IMR-90 (cell line): ENCODE data around the gene FBXL14. TPM values are rescaled to one million over a fixed set of nuclear protein-coding genes. Genes with fewer than 3 reads are reported as not detected.
A peak's percentile ranks its signal among the peaks of the same experiment; 100 is the strongest.

Experiments used
- ATAC-seq: fragments of 200-7000 bp; cut with Tn5 transposase; 2 replicates; pipeline ENCODE4 v1.9.1; 2020; ENCODE audit warnings: low read depth, mild to moderate bottlenecking, moderate library complexity
- BruUV-seq: library from RNA; stranded (reverse); fragments of 400-500 nt; replicated peaks from 2 replicates; lab custom pipeline; 2021; lab: Mats Ljungman, UMichigan
- CTCF ChIA-PET: fragments of 300-600 bp; formaldehyde crosslinking; extraction: SDS; loops from one replicate; lab custom pipeline; 2021; ENCODE audit warnings: antibody characterized with exemption; lab: Yijun Ruan, JAX
- POLR2A ChIA-PET: fragments of 300-600 bp; sonication (Branson Sonifier 250); formaldehyde crosslinking; loops from one replicate; lab custom pipeline; 2022; ENCODE audit warnings: antibody characterized with exemption; ENCODE audit not compliant: unreplicated experiment; lab: Charles Lee
- DNase-seq: peaks from one replicate; pipeline ENCODE4 v3.0.0; 2013
- H2AFZ ChIP-seq: replicated peaks from 2 replicates; pipeline ENCODE3; 2013; ENCODE audit warnings: low read length, mild to moderate bottlenecking; ENCODE audit not compliant: poor library complexity
- H2AK5ac ChIP-seq: 2 replicates; pipeline ENCODE4 v1.6.1; 2013; ENCODE audit warnings: low read depth, low read length, inconsistent platforms
- H2AK9ac ChIP-seq: replicated peaks from 2 replicates; pipeline ENCODE3; 2013; ENCODE audit warnings: mild to moderate bottlenecking, low read depth, low read length, moderate library complexity; ENCODE audit not compliant: poor library complexity
- H2BK120ac ChIP-seq: 2 replicates; pipeline ENCODE4 v1.6.1; 2013; ENCODE audit warnings: low read depth, low read length, inconsistent platforms
- H2BK15ac ChIP-seq: 3 replicates; pipeline ENCODE4 v1.6.1; 2013; ENCODE audit warnings: low read depth, low read length, inconsistent platforms
- H2BK20ac ChIP-seq: 2 replicates; pipeline ENCODE4 v1.6.1; 2013; ENCODE audit warnings: low read depth, mild to moderate bottlenecking, inconsistent platforms, low read length, moderate library complexity
- H2BK5ac ChIP-seq: 2 replicates; pipeline ENCODE4 v1.6.1; 2013; ENCODE audit warnings: mild to moderate bottlenecking, low read depth, low read length, inconsistent platforms; ENCODE audit not compliant: poor library complexity, severe bottlenecking
- H3K14ac ChIP-seq: replicated peaks from 2 replicates; pipeline ENCODE4 v1.6.1; 2013; ENCODE audit warnings: low read depth, low read length, inconsistent platforms
- H3K18ac ChIP-seq: 2 replicates; pipeline ENCODE4 v1.6.1; 2013; ENCODE audit warnings: low read depth, low read length, control low read depth
- H3K23ac ChIP-seq: 2 replicates; pipeline ENCODE4 v1.6.1; 2013; ENCODE audit warnings: low read depth, low read length, inconsistent platforms
- H3K27ac ChIP-seq: 2 replicates; pipeline ENCODE4 v1.5.1; 2013; ENCODE audit warnings: mild to moderate bottlenecking, control low read depth, low read length; ENCODE audit not compliant: insufficient read depth
- H3K27me3 ChIP-seq: 2 replicates; pipeline ENCODE4 v1.6.1; 2013; ENCODE audit warnings: low read length; ENCODE audit not compliant: control insufficient read depth, insufficient read depth
- H3K36me3 ChIP-seq: 2 replicates; pipeline ENCODE4 v1.6.1; 2013; ENCODE audit warnings: low read length, mixed read lengths; ENCODE audit not compliant: control insufficient read depth, insufficient read depth
- H3K4ac ChIP-seq: 2 replicates; pipeline ENCODE4 v1.6.1; 2013; ENCODE audit warnings: low read depth, low read length, inconsistent platforms
- H3K4me1 ChIP-seq: 2 replicates; pipeline ENCODE4 v1.6.1; 2013; ENCODE audit warnings: low read length, mixed read lengths; ENCODE audit not compliant: control insufficient read depth, insufficient read depth
- H3K4me2 ChIP-seq: 2 replicates; pipeline ENCODE4 v1.6.1; 2013; ENCODE audit warnings: low read depth, mild to moderate bottlenecking, control low read depth, low read length, moderate library complexity
- H3K4me3 ChIP-seq: 2 replicates; pipeline ENCODE4 v1.5.1; 2013; ENCODE audit warnings: low read depth, mild to moderate bottlenecking, control low read depth, low read length, moderate library complexity; ENCODE audit not compliant: insufficient read depth
- H3K56ac ChIP-seq: 2 replicates; pipeline ENCODE4 v1.6.1; 2013; ENCODE audit warnings: low read length, inconsistent platforms; ENCODE audit not compliant: insufficient read depth; ENCODE audit errors: extremely low read depth
- H3K79me1 ChIP-seq, 2 experiments: 2 replicates each; pipeline ENCODE4 v1.6.1; 2013; ENCODE audit warnings: low read length in 2 of 2, inconsistent platforms in 1 of 2, low read depth in 1 of 2
- H3K9ac ChIP-seq: 2 replicates; pipeline ENCODE4 v1.6.1; 2013; ENCODE audit warnings: low read depth, low read length, control low read depth
- H3K9me1 ChIP-seq: 2 replicates; pipeline ENCODE4 v1.6.1; 2013; ENCODE audit warnings: low read length, inconsistent platforms; ENCODE audit not compliant: insufficient read depth
- H3K9me3 ChIP-seq: 2 replicates; pipeline ENCODE4 v1.6.1; 2013; ENCODE audit warnings: low read length; ENCODE audit not compliant: control insufficient read depth, insufficient read depth
- H4K20me1 ChIP-seq: 2 replicates; pipeline ENCODE4 v1.6.1; 2013; ENCODE audit warnings: low read length, inconsistent platforms; ENCODE audit not compliant: insufficient read depth
- H4K5ac ChIP-seq: 2 replicates; pipeline ENCODE4 v1.6.1; 2013; ENCODE audit warnings: mild to moderate bottlenecking, low read depth, low read length, control low read depth
- H4K8ac ChIP-seq, 2 experiments: 2 replicates each; pipeline ENCODE4 v1.6.1; 2013; ENCODE audit warnings: low read depth in 2 of 2, low read length in 2 of 2, control low read depth in 1 of 2, inconsistent platforms in 1 of 2
- H4K91ac ChIP-seq: 2 replicates; pipeline ENCODE4 v1.6.1; 2013; ENCODE audit warnings: low read depth, low read length, inconsistent platforms; ENCODE audit not compliant: insufficient read depth
- BHLHE40 ChIP-seq: fragments of 150-350 bp; IDR thresholded peaks from 2 replicates; pipeline ENCODE4 v1.6.1; 2016; ENCODE audit warnings: mild to moderate bottlenecking, low read depth, low read length
- CEBPB ChIP-seq: IDR thresholded peaks from 2 replicates; pipeline ENCODE4 v1.6.1; 2012; ENCODE audit warnings: low read depth, low read length, improper control_type of control experiment
- ELK1 ChIP-seq: fragments of 150-350 bp; IDR thresholded peaks from 2 replicates; pipeline ENCODE4 v1.6.1; 2016; ENCODE audit warnings: low read depth, mild to moderate bottlenecking, low read length, moderate library complexity, borderline replicate concordance
- FOS ChIP-seq: fragments of 150-350 bp; IDR thresholded peaks from 2 replicates; pipeline ENCODE4 v1.6.1; 2016; ENCODE audit warnings: low read depth, low read length
- MAFK ChIP-seq: IDR thresholded peaks from 2 replicates; pipeline ENCODE4 v1.6.1; 2012; ENCODE audit warnings: low read depth, low read length, improper control_type of control experiment
- MAZ ChIP-seq: IDR thresholded peaks from 2 replicates; pipeline ENCODE4 v1.6.1; 2012; ENCODE audit warnings: low read depth, mild to moderate bottlenecking, low read length, improper control_type of control experiment, moderate library complexity, borderline replicate concordance
- MXI1 ChIP-seq: IDR thresholded peaks from 2 replicates; pipeline ENCODE4 v1.6.1; 2012; ENCODE audit warnings: low read depth, mild to moderate bottlenecking, low read length, moderate library complexity, borderline replicate concordance
- NFE2L2 ChIP-seq: fragments of 150-350 bp; IDR thresholded peaks from 2 replicates; pipeline ENCODE4 v1.6.1; 2016; ENCODE audit warnings: low read depth, mild to moderate bottlenecking, low read length
- POLR2A ChIP-seq: IDR thresholded peaks from 2 replicates; pipeline ENCODE4 v1.6.1; 2012; ENCODE audit warnings: mild to moderate bottlenecking, low read depth, low read length
- RFX5 ChIP-seq: IDR thresholded peaks from 2 replicates; pipeline ENCODE4 v1.8.0; 2012; ENCODE audit warnings: low read depth, mild to moderate bottlenecking, low read length, moderate library complexity
- SMC3 ChIP-seq: fragments of 150-350 bp; IDR thresholded peaks from 2 replicates; pipeline ENCODE4 v1.6.1; 2016; ENCODE audit warnings: low read depth, mild to moderate bottlenecking, antibody characterized with exemption, low read length, moderate library complexity
- WGBS, 2 experiments: methylation state at CpG; one replicate each; pipeline versions ENCODE4 v1.1.5 to v1.1.7; 2013; ENCODE audit warnings: missing lambda C conversion rate in 2 of 2; ENCODE audit not compliant: insufficient read length in 1 of 2; ENCODE audit errors: extremely low coverage in 2 of 2; 5-methylcytosine and 5-hydroxymethylcytosine counted together
- dilution Hi-C: fragments of 300-500 bp; cut with HindIII; formaldehyde crosslinking; loops from one replicate; pipeline ENCODE4 v1.14.3; 2018; ENCODE audit warnings: low sequenced_read_pairs; ENCODE audit not compliant: unreplicated experiment
- in situ Hi-C: fragments of 300-500 bp; cut with MboI; formaldehyde crosslinking; loops from 3 replicates; pipeline ENCODE4 v1.14.3; 2019; ENCODE audit warnings: low sequenced_read_pairs, inconsistent platforms, mixed read lengths
- intact Hi-C: fragments of 100-400 bp; cut with micrococcal nuclease; formaldehyde crosslinking; loops from 2 replicates; pipeline ENCODE4 v1.10.0; 2022
- polyA plus RNA-seq, 3 experiments: library from polyadenylated mRNA; depleted of rRNA; stranded (reverse); fragments of >200 nt; gene quantifications; 2 replicates each; pipeline ENCODE4 v1.2.3, GENCODE V29; 2012; ENCODE audit warnings: low replicate concordance in 1 of 3
- total RNA-seq: library from RNA; depleted of rRNA; stranded (reverse); fragments of >200 nt; gene quantifications from 2 replicates; pipeline ENCODE4 v1.2.3, GENCODE V29; 2012
- TF ChIP-seq, protein P1 (sequence below): fragments of 150-350 bp; IDR thresholded peaks from 2 replicates; pipeline ENCODE4 v1.6.1; 2017; ENCODE audit warnings: mild to moderate bottlenecking, antibody characterized with exemption, low read length, low read depth

FBXL14 gene
- total and polyA plus RNA-seq, 2 of the 4 experiments (the other 2 are of a cell fraction), result 4.7 to 7.3 TPM

DNA sequence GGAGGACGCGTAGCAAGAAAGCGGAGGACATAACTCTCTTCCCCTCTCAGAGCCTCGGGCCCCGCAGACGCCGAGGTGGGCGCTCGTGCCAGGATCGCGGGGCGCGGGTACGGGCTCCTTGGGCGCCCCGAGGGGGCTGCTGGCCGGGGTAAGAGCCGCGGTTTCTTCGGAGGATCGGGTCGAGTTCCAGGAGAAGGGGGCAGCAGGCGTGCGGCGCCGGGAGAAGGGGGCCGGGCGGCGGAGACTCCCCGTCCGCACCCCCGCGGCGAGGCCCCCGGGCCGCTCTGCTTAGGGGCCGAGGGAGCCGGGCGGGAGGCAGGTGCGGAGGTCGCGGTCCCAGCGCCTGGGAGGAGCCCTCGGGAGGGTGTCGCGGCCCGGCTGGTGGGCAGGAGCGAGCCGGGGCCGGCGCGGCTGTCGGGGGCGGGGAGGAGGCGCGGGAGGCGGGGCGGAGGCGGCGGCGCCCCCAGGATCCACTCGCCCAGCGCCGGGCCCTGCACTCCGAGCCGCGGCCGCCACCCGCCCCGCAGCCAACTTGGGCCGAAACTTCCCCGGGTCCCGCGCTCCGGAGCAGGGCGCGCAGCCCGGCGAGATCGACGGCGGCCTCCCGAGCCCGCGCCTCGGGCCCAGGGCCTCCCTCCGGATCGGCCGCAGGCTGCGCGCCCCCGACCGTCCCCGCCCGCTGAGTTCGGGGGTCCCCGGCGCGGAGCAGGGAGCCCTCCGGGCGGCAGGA, 64.4 kb downstream of the FBXL14 start (continued):
- TF ChIP-seq CEBPB (no peak), RFX5 (no peak)

DNA sequence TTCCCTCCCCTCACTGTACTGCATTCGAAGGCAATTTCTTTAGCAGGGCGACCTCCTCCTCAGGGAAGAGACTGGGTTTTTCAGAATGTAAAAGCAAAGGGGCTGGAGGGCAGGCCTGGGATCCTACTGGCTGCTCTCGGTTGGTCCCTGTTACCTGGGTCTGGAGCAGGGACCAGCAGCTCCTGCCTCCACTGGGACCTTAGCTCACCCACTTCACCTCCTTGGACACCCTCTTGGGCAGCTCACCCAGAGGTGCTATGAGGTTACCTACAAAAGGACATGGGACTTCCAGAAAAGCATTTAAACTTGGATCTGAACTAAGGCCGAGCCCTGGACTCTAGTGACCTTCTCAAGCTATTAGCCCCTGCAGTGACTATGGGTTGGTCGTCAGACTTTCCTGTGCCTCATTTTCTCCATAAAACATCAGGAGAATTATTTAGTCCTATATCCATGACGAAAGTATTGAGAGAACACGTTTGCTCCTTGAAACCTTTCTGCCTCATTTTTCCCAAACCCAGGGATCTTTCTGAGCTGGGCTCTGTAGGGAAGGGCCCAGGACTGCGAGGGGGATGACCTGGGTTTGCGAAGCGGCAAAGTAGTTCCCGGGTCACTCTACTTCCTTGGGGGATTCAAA, 65.0 kb downstream of the FBXL14 start:
- BruUV-seq, result no TSS peak
- peak overlapping the region; percentile 65; the same call in 1 of the 2 replicates for H2BK20ac ChIP-seq
- 70% methylated on average over 2 of the region's 11 CpGs; no CpG with 5 or more reads in 1 of the 2 experiments for WGBS, 2 experiments
- H3K9me3 ChIP-seq, result no peaks in the 10 kb centered on the region
- in situ Hi-C loops (no loop called here), intact Hi-C loops (no loop called here), dilution Hi-C loops (no loop called here)
- POLR2A ChIA-PET, result no interaction called here
- H4K5ac ChIP-seq, result peak overlapping the region; percentile 77
- peaks cover 7 to 60% of the 10 kb centered on the region in 2 experiments; a peak in 3 of 4 replicates for H3K79me1 ChIP-seq
- peak overlapping the region; percentile 44 to 58; a peak in 2 of 4 replicates for H4K8ac ChIP-seq
- peak overlapping the region; percentile 90 for H2AFZ ChIP-seq
- peak overlapping the region; percentile 63 for H3K4ac ChIP-seq
- DNase-seq (no peak), ATAC-seq (no peak; the same call in 1 of the 2 replicates)
- peak overlapping the region; percentile 30 for H4K91ac ChIP-seq
- peak overlapping the region; percentile 27 for H3K18ac ChIP-seq
- peak overlapping the region; percentile 29; the same call in 1 of the 2 replicates for H3K56ac ChIP-seq
- H3K9me1 ChIP-seq, result peaks cover 26% of the 10 kb centered on the region
- H3K27ac ChIP-seq, result peak overlapping the region; percentile 34; the same call in 1 of the 2 replicates
- H3K27me3 ChIP-seq, result no peaks in the 10 kb centered on the region
- H3K4me3 ChIP-seq, result peak overlapping the region; percentile 58
- CTCF ChIA-PET, result no interaction called here
- peak overlapping the region; percentile 87 for H3K4me2 ChIP-seq
- peak overlapping the region; percentile 68; the same call in 1 of the 2 replicates for H2BK120ac ChIP-seq
- H3K36me3 ChIP-seq, result no peaks in the 10 kb centered on the region
- peak overlapping the region; percentile 78 for H3K23ac ChIP-seq
- peak overlapping the region; percentile 69 for H2BK5ac ChIP-seq
- peak overlapping the region; percentile 23; the same call in 1 of the 3 replicates for H2BK15ac ChIP-seq
- H3K9ac ChIP-seq, result peak overlapping the region; percentile 50
- peaks cover 29% of the 10 kb centered on the region for H4K20me1 ChIP-seq
- no peak overlapping the region for H2AK9ac ChIP-seq
- H2AK5ac ChIP-seq, result peak overlapping the region; percentile 45; the same call in 1 of the 2 replicates
- H3K14ac ChIP-seq, result peak overlapping the region; percentile 81
- H3K4me1 ChIP-seq, result peaks cover 32% of the 10 kb centered on the region
- no peak for TF ChIP-seq SMC3
- TF ChIP-seq NFE2L2, result no peak
- no peak for TF ChIP-seq MXI1
- TF ChIP-seq MAFK, result no peak
- TF ChIP-seq, protein P1, sequence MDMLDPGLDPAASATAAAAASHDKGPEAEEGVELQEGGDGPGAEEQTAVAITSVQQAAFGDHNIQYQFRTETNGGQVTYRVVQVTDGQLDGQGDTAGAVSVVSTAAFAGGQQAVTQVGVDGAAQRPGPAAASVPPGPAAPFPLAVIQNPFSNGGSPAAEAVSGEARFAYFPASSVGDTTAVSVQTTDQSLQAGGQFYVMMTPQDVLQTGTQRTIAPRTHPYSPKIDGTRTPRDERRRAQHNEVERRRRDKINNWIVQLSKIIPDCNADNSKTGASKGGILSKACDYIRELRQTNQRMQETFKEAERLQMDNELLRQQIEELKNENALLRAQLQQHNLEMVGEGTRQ, result no peak
- no peak for TF ChIP-seq POLR2A
- TF ChIP-seq ELK1, result no peak
- TF ChIP-seq CEBPB, result no peak
- no peak for TF ChIP-seq BHLHE40
- TF ChIP-seq RFX5, result no peak
- no peak for TF ChIP-seq FOS
- no peak for TF ChIP-seq MAZ
